Neural cell (in vitro differentiated cells): ENCODE results near the gene PPP3CA. TPM values are rescaled to one million over a fixed set of nuclear protein-coding genes. Genes with fewer than 3 reads are reported as not detected.

Experiments
- H2AFZ ChIP-seq: fragments of 200-600, 300-800 bp; sonication (generic), shearing (Covaris generic); 2 replicates; pipeline ENCODE4 v1.6.0; 2014; ENCODE audit warnings: low read depth, mild to moderate bottlenecking, antibody characterized with exemption, low read length, moderate library complexity
- H3F3A ChIP-seq: fragments of 200-600 bp; shearing (Covaris generic); 2 replicates; pipeline ENCODE4 v1.6.1; 2016; ENCODE audit warnings: mild to moderate bottlenecking, moderate library complexity, mixed read lengths, antibody characterized with exemption, low read length; ENCODE audit not compliant: insufficient read depth, poor library complexity, severe bottlenecking
- H3K27ac ChIP-seq: fragments of 200-600, 300-800 bp; sonication (generic), shearing (Covaris generic); 2 replicates; pipeline ENCODE4 v1.5.1; 2014; ENCODE audit warnings: mild to moderate bottlenecking, low read length, moderate library complexity
- H3K27me3 ChIP-seq: fragments of 300-800, 200-600 bp; sonication (generic), shearing (Covaris generic); 2 replicates; pipeline ENCODE4 v1.6.0; 2014; ENCODE audit warnings: mild to moderate bottlenecking, low read depth, low read length, moderate library complexity; ENCODE audit not compliant: insufficient read depth
- H3K36me3 ChIP-seq: fragments of 300-800, 200-600 bp; sonication (generic), shearing (Covaris generic); 2 replicates; pipeline ENCODE4 v1.5.1; 2014; ENCODE audit warnings: mild to moderate bottlenecking, antibody characterized with exemption, low read length, moderate library complexity; ENCODE audit not compliant: insufficient read depth
- H3K4me2 ChIP-seq: fragments of 300-800, 200-600 bp; sonication (generic), shearing (Covaris generic); 2 replicates; pipeline ENCODE4 v1.6.0; 2014; ENCODE audit warnings: mild to moderate bottlenecking, low read length
- H3K4me3 ChIP-seq: fragments of 300-800, 200-600 bp; sonication (generic), shearing (Covaris generic); 2 replicates; pipeline ENCODE4 v1.5.1; 2014; ENCODE audit warnings: mild to moderate bottlenecking, low read length, moderate library complexity
- H3K79me2 ChIP-seq: fragments of 200-600 bp; shearing (Covaris generic); replicated peaks from 2 replicates; pipeline ENCODE4 v1.6.0; 2014; ENCODE audit warnings: mild to moderate bottlenecking, low read length, moderate library complexity; ENCODE audit not compliant: insufficient read depth
- H3K9ac ChIP-seq: fragments of 300-800, 200-600 bp; sonication (generic), shearing (Covaris generic); 2 replicates; pipeline ENCODE4 v1.6.1; 2016; ENCODE audit warnings: mild to moderate bottlenecking, low read length, mixed read lengths
- H3K9me2 ChIP-seq: fragments of 200-600 bp; shearing (Covaris generic); 2 replicates; pipeline ENCODE4 v1.6.1; 2016; ENCODE audit warnings: mild to moderate bottlenecking, low read length, mixed read lengths; ENCODE audit not compliant: insufficient read depth
- H3K9me3 ChIP-seq: fragments of 200-600, 300-800 bp; sonication (generic), shearing (Covaris generic); 2 replicates; pipeline ENCODE4 v1.6.1; 2016; ENCODE audit warnings: mild to moderate bottlenecking, mixed run types, low read length, moderate library complexity, mixed read lengths
- H4K20me1 ChIP-seq: fragments of 200-600 bp; shearing (Covaris generic); 2 replicates; pipeline ENCODE4 v1.6.1; 2016; ENCODE audit warnings: mild to moderate bottlenecking, mixed run types; ENCODE audit not compliant: insufficient read depth
- EP300 ChIP-seq: fragments of 450-650 bp; conservative IDR thresholded peaks from 2 replicates; pipeline ENCODE4 v1.6.1; 2014; ENCODE audit warnings: antibody characterized with exemption, mild to moderate bottlenecking, moderate library complexity; ENCODE audit not compliant: poor library complexity, severe bottlenecking
- EZH2 ChIP-seq: fragments of 200-600, 300-800 bp; shearing (Covaris generic), sonication (generic); IDR thresholded peaks from 2 replicates; pipeline ENCODE4 v1.6.1; 2014; ENCODE audit warnings: antibody characterized with exemption, low read length, borderline replicate concordance, mild to moderate bottlenecking; ENCODE audit not compliant: insufficient read depth, poor library complexity, severe bottlenecking
- MXI1 ChIP-seq: fragments of 450-650 bp; conservative IDR thresholded peaks from 2 replicates; pipeline ENCODE4 v1.6.1; 2014; ENCODE audit warnings: antibody characterized with exemption, mild to moderate bottlenecking; ENCODE audit not compliant: poor library complexity, severe bottlenecking
- POLR2AphosphoS5 ChIP-seq: IDR thresholded peaks from 2 replicates; pipeline ENCODE4 v1.6.1; 2012
- RAD21 ChIP-seq: fragments of 450-650 bp; conservative IDR thresholded peaks from 2 replicates; pipeline ENCODE4 v1.6.1; 2014; ENCODE audit warnings: antibody characterized with exemption, mild to moderate bottlenecking, moderate library complexity
- SMC3 ChIP-seq: fragments of 450-650 bp; conservative IDR thresholded peaks from 2 replicates; pipeline ENCODE4 v1.6.1; 2014; ENCODE audit warnings: antibody characterized with exemption, mild to moderate bottlenecking, moderate library complexity; ENCODE audit not compliant: poor library complexity
- TAF1 ChIP-seq: IDR thresholded peaks from 2 replicates; pipeline ENCODE4 v1.6.1; 2012; ENCODE audit warnings: low read depth
- polyA plus RNA-seq: library from polyadenylated mRNA; depleted of rRNA; stranded (reverse); fragments of >200 nt; gene quantifications from 2 replicates; pipeline ENCODE4 v1.2.3, GENCODE V29; 2014
- TF ChIP-seq, protein P1 (sequence below): fragments of 450-650 bp; IDR thresholded peaks from 2 replicates; pipeline ENCODE4 v1.5.1; 2014; ENCODE audit warnings: antibody characterized with exemption, mild to moderate bottlenecking, moderate library complexity; ENCODE audit not compliant: poor library complexity, severe bottlenecking
- TF ChIP-seq, protein P2 (sequence below): IDR thresholded peaks from 2 replicates; pipeline ENCODE4 v1.6.1; 2012; ENCODE audit warnings: borderline replicate concordance

Gene PPP3CA
- polyA plus RNA-seq, 1 donor from 2014 or later, result 78.2 TPM

DNA sequence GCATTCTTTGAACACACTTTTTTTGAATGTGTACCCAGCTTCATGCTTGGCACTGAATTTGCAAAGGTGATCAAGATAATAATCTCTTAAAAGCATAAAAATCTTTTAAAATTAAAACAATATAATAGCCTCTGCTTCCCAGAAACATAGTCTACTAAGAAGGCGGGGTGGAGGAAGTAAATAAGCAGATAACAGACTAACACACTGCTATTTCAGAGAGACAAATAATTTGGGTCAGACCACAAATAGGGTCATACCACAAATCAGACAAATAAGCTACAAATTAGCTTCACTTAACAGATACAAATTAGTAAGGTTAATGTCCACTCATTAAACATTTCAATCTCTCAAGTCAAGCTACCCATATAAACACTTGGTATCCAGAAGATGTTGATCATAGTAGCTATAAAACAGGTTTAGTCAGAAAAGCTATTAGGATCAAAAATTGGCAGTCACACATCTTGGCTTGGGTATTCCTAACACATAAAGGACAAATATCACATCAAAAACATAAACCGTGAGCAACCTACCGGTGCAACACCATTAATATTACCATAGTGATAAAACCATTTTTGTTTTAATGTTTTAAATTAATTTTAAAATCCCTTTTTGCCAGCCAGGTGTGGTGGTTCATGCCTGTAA lies 47.3 kb downstream of the PPP3CA start:
- Histone ChIP-seq H3K9me2 (no peaks in the 10 kb centered on the region), H3K9ac (no peak overlapping the region), H2AFZ (no peak overlapping the region), H3K79me2 (peaks cover 8% of the 10 kb centered on the region), H3K27me3 (no peaks in the 10 kb centered on the region), H3F3A (no peaks in the 10 kb centered on the region), H3K4me3 (no peak overlapping the region), H3K4me2 (no peak overlapping the region), H3K9me3 (no peaks in the 10 kb centered on the region), H4K20me1 (peaks cover 3% of the 10 kb centered on the region), H3K27ac (no peak overlapping the region), H3K36me3 (no peaks in the 10 kb centered on the region)
- TF ChIP-seq, protein P1, sequence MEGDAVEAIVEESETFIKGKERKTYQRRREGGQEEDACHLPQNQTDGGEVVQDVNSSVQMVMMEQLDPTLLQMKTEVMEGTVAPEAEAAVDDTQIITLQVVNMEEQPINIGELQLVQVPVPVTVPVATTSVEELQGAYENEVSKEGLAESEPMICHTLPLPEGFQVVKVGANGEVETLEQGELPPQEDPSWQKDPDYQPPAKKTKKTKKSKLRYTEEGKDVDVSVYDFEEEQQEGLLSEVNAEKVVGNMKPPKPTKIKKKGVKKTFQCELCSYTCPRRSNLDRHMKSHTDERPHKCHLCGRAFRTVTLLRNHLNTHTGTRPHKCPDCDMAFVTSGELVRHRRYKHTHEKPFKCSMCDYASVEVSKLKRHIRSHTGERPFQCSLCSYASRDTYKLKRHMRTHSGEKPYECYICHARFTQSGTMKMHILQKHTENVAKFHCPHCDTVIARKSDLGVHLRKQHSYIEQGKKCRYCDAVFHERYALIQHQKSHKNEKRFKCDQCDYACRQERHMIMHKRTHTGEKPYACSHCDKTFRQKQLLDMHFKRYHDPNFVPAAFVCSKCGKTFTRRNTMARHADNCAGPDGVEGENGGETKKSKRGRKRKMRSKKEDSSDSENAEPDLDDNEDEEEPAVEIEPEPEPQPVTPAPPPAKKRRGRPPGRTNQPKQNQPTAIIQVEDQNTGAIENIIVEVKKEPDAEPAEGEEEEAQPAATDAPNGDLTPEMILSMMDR, result no peak
- TF ChIP-seq EP300, result no peak
- TF ChIP-seq RAD21, result no peak
- no peak for TF ChIP-seq MXI1
- no peak for TF ChIP-seq TAF1
- TF ChIP-seq, protein P2, sequence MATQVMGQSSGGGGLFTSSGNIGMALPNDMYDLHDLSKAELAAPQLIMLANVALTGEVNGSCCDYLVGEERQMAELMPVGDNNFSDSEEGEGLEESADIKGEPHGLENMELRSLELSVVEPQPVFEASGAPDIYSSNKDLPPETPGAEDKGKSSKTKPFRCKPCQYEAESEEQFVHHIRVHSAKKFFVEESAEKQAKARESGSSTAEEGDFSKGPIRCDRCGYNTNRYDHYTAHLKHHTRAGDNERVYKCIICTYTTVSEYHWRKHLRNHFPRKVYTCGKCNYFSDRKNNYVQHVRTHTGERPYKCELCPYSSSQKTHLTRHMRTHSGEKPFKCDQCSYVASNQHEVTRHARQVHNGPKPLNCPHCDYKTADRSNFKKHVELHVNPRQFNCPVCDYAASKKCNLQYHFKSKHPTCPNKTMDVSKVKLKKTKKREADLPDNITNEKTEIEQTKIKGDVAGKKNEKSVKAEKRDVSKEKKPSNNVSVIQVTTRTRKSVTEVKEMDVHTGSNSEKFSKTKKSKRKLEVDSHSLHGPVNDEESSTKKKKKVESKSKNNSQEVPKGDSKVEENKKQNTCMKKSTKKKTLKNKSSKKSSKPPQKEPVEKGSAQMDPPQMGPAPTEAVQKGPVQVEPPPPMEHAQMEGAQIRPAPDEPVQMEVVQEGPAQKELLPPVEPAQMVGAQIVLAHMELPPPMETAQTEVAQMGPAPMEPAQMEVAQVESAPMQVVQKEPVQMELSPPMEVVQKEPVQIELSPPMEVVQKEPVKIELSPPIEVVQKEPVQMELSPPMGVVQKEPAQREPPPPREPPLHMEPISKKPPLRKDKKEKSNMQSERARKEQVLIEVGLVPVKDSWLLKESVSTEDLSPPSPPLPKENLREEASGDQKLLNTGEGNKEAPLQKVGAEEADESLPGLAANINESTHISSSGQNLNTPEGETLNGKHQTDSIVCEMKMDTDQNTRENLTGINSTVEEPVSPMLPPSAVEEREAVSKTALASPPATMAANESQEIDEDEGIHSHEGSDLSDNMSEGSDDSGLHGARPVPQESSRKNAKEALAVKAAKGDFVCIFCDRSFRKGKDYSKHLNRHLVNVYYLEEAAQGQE, result no peak
- TF ChIP-seq EZH2, result no peak

DNA sequence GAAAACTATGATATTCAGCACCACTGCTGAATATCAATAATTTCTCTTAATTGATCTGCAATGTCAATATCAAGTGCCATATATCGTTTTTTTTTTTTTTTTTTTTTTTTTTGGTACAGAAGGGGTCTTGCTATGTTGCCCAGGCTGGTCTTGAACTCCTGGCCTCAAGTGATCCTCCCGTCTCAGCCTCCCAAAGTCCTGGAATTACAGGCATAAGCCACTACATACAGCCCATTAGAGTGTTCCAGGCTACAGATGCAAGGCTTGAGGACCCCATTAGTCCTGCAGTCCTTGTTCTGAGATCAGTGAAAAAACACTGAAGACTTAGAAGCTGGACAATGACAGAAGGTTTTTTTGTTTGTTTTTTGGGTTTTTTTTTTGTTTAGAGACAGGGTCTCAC lies 48.3 kb downstream of the PPP3CA start:
- H2AFZ ChIP-seq, result no peak overlapping the region
- TF ChIP-seq, protein P2, result no peak
- TF ChIP-seq, protein P1, result no peak
- TF ChIP-seq RAD21, result no peak
- no peak for TF ChIP-seq MXI1
- TF ChIP-seq SMC3, result no peak
- no peak for TF ChIP-seq EZH2
- TF ChIP-seq POLR2AphosphoS5, result no peak
- H3K79me2 ChIP-seq, result peaks cover 8% of the 10 kb centered on the region
- no peak overlapping the region for H3K4me3 ChIP-seq
- no peaks in the 10 kb centered on the region for H3K36me3 ChIP-seq
- H3K9me2 ChIP-seq, result no peaks in the 10 kb centered on the region
- H3K27ac ChIP-seq, result no peak overlapping the region
- H4K20me1 ChIP-seq, result peaks cover 3% of the 10 kb centered on the region
- no peak overlapping the region for H3K9ac ChIP-seq
- no peak overlapping the region for H3K4me2 ChIP-seq
- H3K9me3 ChIP-seq, result no peaks in the 10 kb centered on the region
- no peaks in the 10 kb centered on the region for H3K27me3 ChIP-seq
- H3F3A ChIP-seq, result no peaks in the 10 kb centered on the region
